PC-3 (cell line): ENCODE measurements around the gene COPS8.

Experiments
- CTCF ChIP-seq: fragments of 300-600 bp; sonication (generic); conservative IDR thresholded peaks from 2 replicates; pipeline ENCODE4 v1.5.1; 2017; ENCODE audit warnings: antibody characterized with exemption, low read depth, mild to moderate bottlenecking, low read length
- EZH2 ChIP-seq: fragments of 300-600 bp; sonication (generic); IDR thresholded peaks from one replicate; pipeline ENCODE4 v1.6.1; 2017; ENCODE audit warnings: antibody characterized with exemption, mild to moderate bottlenecking, low read length; ENCODE audit not compliant: unreplicated experiment
- EZH2phosphoT487 ChIP-seq: fragments of 300-600 bp; sonication (generic); IDR thresholded peaks from 2 replicates; pipeline ENCODE4 v1.6.1; 2018; ENCODE audit warnings: mild to moderate bottlenecking, antibody characterized with exemption, low read length, borderline replicate concordance

GRCh38 chr2:237074211-237074993 lies 11.3 kb upstream of the COPS8 start:
- TF ChIP-seq CTCF (no peak), EZH2 (no peak), EZH2phosphoT487 (no peak)
